GM19023 (cell line): ENCODE results near the gene PDE4B.
"Not testable (repeated sequence)": the region's sequence is repeated elsewhere in the genome, so short reads cannot be mapped to it uniquely, and the experiment has no call there.

Experiments
- ATAC-seq: cut with Tn5 transposase; IDR thresholded peaks from one replicate; pipeline ENCODE4 v1.9.1; 2021; ENCODE audit warnings: mild to moderate bottlenecking, moderate library complexity; ENCODE audit not compliant: unreplicated experiment

PDE4B gene

DNA sequence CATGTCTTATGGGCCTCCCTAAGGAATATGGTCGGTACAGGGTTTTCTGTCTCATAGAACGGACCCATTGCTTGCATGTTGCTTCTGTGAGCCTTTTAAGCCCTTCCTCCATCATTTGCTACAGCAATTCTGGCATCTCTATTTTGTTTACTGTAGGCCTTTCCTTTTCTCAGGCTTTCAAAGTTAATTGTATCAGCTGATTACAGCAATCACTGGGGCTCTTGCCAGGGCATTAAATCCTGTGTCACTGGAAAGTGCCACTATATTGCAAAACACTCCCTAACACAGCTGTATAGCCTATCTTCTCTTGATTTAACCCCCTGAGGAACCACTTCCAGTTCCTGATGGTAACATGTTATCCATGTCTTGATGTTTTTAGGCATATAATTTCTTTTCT is 156.5 kb downstream of the PDE4B start:
- ATAC-seq = no peak

DNA sequence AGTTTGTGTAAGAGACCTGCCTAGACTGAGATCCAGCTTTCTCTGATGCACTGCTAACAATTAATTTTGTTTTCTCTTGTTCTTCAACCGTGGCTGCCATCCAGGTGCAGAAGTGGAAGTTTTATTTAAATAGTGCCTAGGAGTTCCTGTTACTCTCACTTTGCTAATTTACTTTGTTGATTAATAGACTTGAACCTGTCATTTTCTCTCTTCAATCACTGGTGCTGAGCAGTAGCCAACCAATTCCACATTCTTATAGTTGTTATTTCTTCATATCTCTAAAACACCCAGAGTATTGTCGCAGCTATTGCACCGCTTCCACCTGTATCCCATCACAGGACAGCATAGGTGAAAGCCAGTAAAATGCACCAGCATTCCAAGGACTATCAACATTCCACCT is 157.2 kb downstream of the PDE4B start:
- ATAC-seq = no peak

DNA sequence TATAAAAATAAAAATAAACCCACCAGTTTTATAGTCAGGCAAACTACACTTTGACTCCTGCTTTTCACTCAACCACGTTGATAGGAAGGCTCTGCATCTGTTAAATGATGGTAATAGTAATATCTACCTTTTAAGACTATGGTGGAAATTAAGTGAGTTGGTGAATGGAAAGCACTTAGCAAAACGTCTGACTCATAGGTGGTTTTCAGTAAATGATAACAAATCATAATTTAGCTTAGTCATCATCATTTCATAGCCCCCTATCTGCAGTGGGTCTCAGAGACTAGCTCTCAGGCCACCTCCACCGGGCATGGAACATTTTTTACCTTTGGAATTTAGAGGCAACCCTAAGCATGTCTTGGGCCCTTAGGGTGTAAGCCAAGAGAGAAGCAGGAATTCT is 160.0 kb downstream of the PDE4B start:
- ATAC-seq = no peak

DNA sequence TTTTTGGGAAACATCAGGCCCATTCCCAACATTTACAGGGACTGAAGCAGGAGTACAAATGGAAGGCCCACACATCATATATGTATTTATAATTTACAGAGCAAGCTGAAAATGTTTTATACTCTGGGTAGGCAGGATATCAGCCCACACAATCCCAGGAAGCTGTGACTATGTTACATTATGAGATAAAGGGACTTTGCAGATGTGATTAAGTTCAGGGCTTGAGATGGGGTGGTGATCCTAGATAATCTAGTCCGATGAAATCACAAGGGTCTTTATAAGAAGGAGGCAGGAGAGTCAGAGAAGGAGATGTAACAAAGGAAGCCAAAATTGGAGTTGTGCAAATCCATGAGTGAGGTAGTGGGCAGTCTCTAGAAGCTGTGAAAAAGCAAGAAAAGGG is 160.5 kb downstream of the PDE4B start:
- ATAC-seq = no peak

DNA sequence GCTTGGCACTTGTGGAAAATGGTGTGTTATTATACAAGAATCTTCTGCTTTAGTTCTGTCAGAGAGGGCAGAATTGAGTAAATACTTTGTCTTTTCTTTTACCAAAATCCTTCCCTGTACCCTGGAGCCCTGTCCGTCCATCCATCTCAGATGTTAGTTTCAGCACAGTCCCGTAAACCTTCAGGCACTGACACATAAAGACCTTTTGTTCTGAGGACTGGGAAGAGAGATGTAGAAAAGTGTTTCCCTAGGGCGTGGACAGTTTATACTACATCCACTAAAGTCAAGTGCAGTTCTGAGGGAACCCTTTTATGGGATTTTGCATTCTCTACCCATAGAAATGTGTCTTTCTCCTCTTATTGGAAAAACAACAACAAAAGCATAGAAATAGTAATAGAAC is 162.4 kb downstream of the PDE4B start:
- ATAC-seq = no peak

DNA sequence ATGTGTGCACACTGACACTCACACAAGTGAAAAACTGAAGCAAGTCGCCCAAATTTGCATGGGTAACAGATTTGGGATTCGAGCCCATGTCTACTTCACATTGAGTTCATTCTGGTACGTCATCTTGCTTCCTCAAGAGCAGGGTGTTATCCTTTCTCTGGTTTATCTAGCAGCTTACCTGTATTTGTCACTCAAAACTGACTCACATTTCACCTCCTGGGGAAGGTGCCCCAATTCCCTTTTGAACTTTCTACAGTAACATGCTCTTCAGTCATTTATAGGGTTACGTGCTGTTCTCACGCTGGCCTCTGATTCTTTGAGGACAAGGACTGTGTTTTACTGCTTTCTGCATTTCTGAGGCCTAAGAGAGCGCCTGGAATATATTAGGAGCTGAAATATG is 162.8 kb downstream of the PDE4B start:
- no peak for ATAC-seq

DNA sequence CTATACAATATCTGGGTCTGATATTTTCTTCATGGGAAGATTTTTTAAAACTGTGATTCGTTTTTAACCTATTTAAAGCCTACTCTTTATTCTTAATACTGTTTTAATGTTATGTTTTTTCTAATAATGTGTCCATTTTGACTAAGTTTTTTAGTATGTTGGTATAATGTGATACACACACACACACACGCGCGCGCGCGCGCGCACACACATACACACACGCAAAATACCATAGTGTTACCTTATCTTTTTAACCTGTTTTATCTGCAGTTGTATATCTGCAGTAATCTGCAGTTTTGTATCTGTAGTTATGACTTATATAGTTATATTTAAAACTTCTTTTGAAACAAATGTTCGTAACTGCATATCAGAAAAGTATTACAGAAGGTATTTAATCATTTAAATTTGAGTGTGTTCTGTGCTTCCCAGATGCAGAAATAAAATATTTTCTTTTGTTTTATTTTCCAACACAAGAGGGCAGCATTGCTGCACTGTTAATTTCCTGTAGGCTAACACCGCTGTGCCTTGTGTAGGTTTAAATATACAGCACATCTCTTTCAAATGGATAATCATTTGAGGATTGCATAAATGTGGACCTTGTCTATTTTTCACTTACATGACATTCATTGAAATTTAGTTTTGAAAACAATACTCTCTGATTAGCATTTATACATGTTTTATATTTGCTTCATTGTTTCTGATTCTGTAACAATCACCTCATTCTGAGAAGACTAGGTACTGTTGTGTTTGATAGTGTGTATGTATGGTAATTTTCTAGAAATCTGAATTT is 166.1 kb downstream of the PDE4B start:
- ATAC-seq = no peak

DNA sequence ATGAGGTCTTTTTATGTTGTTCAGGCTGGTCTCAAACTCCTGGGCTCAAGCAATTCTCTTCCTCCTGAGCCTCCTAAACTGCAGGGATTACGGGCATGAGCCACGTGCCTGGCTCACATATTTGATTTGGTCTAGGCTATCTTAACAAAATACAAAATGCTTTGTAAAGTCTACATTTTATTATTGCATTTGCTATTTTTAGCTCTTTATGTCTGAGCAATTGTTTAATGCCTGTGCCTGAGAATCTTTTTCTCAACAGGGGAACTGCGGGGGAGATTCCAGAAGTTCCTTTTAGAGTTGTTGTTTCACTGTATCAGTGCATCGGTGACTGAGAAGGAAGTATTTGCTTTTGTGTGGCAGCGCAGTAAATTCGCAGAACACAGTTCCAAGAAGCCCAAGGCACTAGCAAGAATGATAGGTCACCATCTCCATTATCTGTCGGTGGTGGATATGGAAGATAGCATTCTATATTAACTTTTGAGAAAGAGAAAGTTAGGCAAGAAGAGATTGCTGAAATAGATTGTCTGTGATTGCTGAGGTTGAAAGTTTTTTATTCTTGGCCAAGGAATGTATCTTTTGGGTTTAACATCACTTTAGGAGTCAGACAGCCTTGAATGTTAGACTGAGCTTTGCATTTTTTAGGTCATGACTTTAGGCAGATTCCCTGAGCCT is 167.3 kb downstream of the PDE4B start:
- ATAC-seq = no peak

DNA sequence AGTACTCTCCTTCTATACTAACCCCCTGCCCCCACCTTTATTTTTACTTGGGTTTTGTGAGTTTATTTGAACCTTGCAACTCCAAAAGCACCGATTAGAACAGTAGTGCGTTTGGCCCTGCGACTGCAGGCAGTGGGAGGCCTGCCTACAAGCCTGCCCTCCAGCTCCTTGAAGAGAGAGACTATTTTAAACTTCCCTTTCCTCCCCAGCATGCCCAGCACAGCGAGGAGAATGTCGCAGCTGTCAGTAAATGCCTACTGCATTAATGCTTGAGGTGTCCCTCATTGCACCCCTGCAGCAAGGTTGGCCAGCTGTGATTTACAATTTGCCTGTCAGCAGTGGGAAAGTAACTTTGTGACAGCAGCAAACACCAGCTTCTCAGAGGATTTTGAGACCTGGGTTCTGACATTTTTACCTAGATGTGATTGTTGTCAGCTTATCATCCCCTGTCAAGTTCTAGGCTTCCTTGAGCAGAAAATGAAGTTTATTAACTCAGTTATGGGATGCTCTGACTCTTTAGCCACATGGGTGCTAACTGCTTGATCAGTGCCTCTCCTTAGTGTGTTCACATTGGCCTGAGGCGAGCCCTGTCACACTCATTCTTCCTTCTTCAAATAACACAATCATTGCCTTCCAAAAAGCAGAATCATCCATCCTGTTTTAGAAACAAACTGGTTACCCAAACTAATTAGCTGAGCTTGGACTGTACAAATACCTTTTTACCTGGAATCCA is 170.6 kb downstream of the PDE4B start:
- ATAC-seq = no peak

DNA sequence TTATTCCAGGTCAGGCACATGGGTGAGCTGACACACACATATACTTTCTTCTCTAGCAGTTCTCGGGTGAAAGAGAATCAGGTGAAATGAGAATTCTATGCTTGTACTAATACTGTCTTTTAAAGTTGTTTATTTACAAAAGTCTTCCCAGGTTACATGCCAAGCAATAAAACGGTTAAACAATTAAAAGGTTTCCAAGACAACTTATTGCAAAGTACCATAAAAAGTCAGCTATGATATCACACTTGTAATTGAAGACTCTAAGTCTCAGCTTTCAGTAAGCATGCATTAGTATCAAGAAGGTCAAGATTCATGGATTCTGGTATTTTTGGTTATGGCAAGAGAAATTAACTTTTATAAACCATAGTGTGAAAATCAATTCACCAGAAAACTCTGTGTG is 171.4 kb downstream of the PDE4B start:
- no peak for ATAC-seq

DNA sequence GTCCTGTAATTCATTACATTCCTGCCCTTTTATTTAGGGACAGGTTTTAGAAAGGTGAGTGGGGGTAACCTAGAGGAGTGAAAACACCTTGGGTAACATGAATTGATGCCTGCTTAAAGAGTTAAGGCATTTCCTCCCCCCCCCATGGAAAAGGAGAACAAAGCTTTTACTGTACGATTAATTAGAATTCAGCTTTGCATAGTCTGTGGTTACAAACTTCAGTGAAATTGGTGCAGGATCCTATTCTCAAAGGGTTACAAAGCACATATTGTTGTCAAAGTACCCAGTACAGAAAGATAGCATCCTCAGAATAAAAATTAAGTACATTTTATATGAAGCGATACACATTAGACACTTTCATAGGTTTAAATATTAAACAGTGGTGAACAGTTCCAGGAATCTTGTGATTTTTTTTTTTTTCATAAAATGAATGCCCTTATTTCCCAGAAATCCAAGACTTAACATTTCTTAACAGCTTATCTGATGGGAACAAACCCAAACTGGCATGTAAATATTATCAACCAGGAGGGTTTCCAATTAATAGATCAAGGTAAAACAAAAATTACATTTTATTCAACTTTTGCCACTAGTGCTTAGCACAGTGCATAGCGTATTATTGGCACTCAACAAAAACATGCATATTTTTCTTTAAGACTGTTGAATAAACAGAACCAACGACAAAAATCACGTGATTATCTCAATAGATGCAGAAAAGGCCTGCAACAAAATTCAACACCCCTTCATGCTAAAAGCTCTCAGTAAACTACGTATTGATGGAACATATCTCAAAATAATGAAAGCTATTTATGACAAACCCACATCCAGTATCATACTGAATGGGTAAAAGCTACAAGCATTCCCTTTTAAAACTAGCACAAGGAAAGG is 172.7 kb downstream of the PDE4B start:
- ATAC-seq = no peak

DNA sequence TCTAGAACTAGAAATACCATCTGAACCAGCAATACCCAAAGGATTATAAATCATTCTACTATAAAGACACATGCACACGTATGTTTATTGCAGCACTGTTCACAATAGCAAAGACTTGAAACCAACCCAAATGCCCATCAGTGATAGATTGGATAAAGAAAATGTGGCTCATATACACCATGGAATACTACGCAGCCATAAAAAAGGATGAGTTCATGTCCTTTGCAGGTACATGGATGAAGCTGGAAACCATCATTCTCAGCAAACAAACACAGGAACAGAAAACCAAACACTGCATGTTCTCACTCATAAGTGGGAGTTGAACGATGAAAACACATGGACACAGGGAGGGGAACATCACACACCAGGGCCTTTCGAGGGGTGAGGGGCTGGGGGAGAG is 174.8 kb downstream of the PDE4B start:
- not testable (repeated sequence) for ATAC-seq

DNA sequence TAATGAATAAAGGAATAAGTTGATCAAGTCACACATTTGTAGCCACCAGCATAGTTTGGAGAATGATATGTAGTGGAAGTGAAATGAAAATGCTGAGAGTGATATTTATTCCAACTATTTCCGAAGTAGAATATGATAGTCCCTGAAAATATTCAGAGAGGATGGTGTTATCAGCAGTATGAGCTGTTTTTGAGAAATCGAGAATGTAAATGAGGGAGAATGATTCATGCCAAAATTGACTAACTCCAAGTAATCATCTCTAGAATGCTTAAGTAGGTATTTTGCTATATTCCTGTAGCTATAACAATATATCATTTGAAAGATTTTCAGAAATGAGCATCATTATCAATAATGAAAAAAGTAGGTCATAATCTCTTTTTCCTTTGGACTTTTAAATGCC is 178.9 kb downstream of the PDE4B start:
- ATAC-seq = no peak

DNA sequence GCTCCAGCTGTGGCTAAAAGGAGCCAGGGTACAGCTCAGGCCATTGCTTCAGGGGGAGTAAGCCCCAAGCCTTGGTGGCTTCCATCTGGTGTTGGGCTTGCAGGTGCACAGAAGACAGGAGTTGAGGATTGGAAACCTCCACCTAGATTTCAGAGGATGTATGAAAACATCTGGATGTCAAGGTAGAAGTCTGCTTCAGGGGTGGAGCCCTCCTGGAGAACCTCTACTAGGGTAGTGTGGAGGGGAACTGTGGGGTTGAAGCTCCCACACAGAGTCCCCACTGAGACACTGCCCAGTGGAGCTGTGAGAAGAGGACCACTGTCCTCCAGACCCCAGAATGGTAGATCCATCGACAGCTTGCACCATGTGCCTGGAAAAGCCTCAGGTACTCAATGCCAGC is 183.0 kb downstream of the PDE4B start:
- ATAC-seq = no peak

DNA sequence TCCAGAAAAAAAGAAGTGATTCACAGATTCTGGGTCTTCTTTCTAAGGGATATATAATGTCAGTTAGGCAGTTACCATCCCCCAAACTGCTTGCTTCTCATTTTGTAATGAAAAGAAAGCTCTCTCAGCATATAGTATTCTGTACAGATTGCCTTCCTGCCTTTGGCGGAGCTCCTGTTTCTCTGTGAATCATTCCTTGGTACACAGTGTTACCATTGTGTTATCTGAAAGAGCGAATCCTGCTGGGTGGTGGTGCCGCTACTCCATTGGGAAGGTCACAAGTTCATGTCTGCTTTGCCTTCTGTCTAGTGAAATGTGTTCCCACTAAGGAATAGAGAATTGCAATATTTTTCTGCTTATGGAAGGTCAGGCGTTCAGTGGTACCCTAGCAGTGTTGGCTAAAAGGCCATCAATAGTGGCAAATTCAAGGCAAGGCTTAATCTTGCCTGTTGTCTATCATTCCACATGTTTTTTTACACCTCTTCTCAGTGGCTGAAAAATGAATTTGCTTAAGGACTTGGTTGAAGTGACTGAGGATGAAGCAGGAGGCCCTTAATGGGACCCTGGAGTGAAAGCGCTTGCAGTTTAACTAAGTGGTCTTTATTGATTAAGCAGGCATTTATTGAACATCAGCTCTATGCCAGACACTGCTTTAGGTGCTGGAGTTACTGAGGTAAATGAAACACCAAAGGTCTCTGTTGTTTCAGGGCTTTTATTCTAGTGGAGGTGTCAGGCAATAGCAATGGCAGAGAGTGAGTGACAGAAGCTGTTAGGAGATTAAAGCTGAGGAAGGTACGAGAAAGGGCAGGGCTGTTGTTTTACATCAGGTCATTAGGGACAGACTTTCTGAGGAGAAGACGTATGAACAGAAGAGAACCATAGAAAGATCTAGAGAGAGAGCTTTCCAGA is 186.7 kb downstream of the PDE4B start:
- ATAC-seq = no peak

DNA sequence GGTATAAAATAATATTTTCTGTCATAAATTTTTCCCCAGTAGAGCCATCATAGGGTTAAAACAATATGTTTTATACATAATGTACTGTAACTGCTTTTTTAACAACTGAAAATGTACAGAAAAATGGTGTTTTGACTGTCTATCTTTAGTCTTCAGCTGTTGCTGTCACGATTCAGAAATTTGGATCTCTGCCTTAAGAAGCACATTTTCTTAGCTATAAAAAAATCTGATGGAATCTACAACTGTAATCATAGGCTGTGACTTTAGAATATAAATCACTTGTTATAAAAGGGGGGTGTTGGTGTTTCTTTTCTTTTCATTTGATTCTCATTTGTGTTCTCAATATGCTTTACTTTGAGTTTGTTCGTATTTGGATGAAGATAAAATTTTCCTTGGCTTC is 187.5 kb downstream of the PDE4B start:
- no peak for ATAC-seq

DNA sequence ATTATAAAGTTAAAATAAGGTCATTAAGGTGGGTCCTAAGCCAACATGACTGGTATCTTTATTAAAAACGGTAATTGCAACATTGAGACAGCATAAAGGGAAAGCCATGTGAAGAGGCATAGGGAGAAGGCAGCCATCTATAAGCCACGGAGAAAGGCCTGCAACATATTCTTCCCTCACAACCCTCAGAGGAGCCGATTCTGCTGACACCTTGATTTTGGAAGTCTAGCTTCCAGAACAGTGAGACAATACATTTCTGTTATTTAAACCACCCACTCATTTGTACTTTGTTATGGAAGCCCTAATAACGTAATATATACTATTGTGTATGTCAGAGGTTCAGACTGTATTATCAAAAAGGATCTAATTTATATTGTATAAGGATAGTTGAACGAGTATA is 190.8 kb downstream of the PDE4B start:
- no peak for ATAC-seq

DNA sequence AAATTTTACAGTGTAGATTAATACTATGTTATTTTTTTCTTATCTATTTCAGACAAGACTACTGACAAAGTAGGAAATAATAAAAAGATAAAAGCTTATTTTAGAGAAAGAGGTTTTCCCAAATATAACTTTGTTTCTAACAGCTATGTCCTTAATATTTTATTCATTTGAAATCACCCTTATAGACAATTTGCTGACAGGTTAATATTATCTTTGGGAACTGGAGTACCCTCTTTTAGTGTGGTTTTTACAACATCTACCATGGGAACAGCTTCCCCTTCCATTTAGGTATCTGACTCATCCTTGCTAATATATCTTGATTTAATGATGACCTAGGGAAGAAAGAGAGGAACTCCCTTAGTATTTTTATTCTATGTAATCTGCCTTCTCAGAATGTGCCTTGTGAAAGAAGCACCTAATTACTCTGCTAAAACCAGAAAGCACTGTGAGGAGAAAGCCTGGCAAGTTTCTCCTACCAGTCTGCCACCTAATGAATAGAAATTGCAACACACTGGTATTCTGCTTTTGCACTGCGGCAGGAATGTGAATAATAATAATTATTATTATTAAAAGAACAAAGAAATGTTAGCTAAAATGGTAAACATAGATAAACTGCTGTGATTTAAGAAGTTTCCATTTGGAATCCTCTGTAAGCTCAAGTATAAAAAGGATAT is 192.8 kb downstream of the PDE4B start:
- no peak for ATAC-seq

DNA sequence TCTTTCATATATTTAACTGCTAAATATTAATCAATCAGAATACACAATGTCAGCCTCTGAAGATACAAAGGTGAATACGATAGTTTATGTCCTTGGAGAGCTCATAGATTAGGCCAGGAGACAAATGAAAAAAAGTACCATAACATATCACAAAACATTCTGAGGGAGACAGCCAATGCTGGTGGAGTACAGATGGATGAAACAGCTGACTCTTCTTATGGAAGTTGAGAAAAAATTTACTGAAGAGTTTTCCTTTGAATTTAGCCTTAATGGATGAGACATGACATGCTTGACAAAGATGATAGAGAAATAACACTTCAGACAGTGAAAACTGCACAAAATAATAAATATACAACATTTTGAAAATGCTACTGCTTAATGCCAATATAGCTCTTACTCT is 193.5 kb downstream of the PDE4B start:
- no peak for ATAC-seq
